Adrenal gland (tissue), 12 donors: ENCODE measurements around the gene MYT1. TPM values are rescaled to one million over a fixed set of nuclear protein-coding genes. Genes with fewer than 3 reads are reported as not detected.
"Not testable (repeated sequence)": the region's sequence is repeated elsewhere in the genome, so short reads cannot be mapped to it uniquely, and the experiment has no call there.

ENCODE experiments used
- DNase-seq, 7 donors: peaks; one replicate each; pipeline ENCODE4 v3.0.0-alpha.2; 2019 to 2020
- H3K27ac ChIP-seq, 5 donors: fragments of 200-600 bp; sonication (generic) in 4 of 5; 1 replicate in 3 of 5; 2 replicates in 2 of 5; pipeline versions ENCODE4 v1.5.1 to v1.8.0; 2016 to 2020; ENCODE audit warnings: mild to moderate bottlenecking in 1 of 5
- H3K27me3 ChIP-seq: fragments of 200-600 bp; 2 replicates; pipeline ENCODE4 v1.8.0; 2021
- H3K36me3 ChIP-seq, 2 donors: fragments of 200-600 bp; replicated peaks in 1 of 2; 1 replicate in 1 of 2; 2 replicates in 1 of 2; pipeline versions ENCODE4 v1.5.1 to v1.8.0; 2018 to 2022
- H3K4me1 ChIP-seq, 2 donors: fragments of 200-600 bp; replicated peaks in 1 of 2; 1 replicate in 1 of 2; 2 replicates in 1 of 2; pipeline versions ENCODE4 v1.5.1 to v1.8.0; 2018 to 2021
- H3K4me3 ChIP-seq, 4 donors: fragments of 200-600 bp; sonication (generic) in 3 of 4; one replicate each; pipeline ENCODE4 v1.5.1; 2016 to 2018
- H3K9me3 ChIP-seq, 3 donors: fragments of 200-600 bp; sonication (generic) in 1 of 3; replicated peaks in 1 of 3; 1 replicate in 2 of 3; 2 replicates in 1 of 3; pipeline versions ENCODE4 v1.5.1 to v1.8.0; 2016 to 2021
- CTCF ChIP-seq, 6 experiments: fragments of 450-650 bp in 4 of 6; fragments of 200-600 bp in 2 of 6; sonication (generic) in 1 of 6; IDR thresholded peaks; 1 replicate in 5 of 6; 2 replicates in 1 of 6; pipeline versions ENCODE4 v1.5.1 to v1.8.0; 2016 to 2021; ENCODE audit warnings: antibody characterized with exemption in 6 of 6, mild to moderate bottlenecking in 2 of 6, moderate library complexity in 1 of 6
- POLR2A ChIP-seq, 2 donors: fragments of 450-650 bp; IDR thresholded peaks; one replicate each; pipeline ENCODE4 v1.6.1; 2017; ENCODE audit warnings: antibody characterized with exemption in 2 of 2, mild to moderate bottlenecking in 2 of 2, moderate library complexity in 1 of 2
- WGBS, 4 donors: extraction: QIAGEN DNeasy Blood & Tissue Kit in 2 of 4; methylation state at CpG; one replicate each; pipeline versions ENCODE4 v1.1.5 to v1.1.7; 2013 to 2017; 5-methylcytosine and 5-hydroxymethylcytosine counted together
- intact Hi-C, 2 donors: fragments of 100-400 bp; cut with DNase I; formaldehyde crosslinking; loops; one replicate each; pipeline versions ENCODE4 v1.14.1 to v1.15.0; 2022 to 2023
- polyA plus RNA-seq, 3 donors: library from polyadenylated mRNA; stranded (reverse); fragments of 200-250 nt in 2 of 3; fragments of 350-450 nt in 1 of 3; fragmentation: Illumina TruSeq in 1 of 3; extraction: RNeasy Lipid Tissue Mini Kit (QIAGEN cat#74804) in 1 of 3; gene quantifications; one replicate each; pipeline ENCODE4 v1.2.3, GENCODE V29; 2013 to 2014
- total RNA-seq, 9 donors: library from RNA; depleted of rRNA in 4 of 9; stranded (reverse); fragments of >200 nt in 4 of 9; fragments of 120-200 nt in 1 of 9; fragmentation: NEBNext Ultra II Directional in 1 of 9; extraction: Animal tissue kit (Norgen Biotek cat#: 25700) in 1 of 9; gene quantifications; one replicate each; pipeline versions ENCODE4 v1.1.0 to v1.2.4, GENCODE V29; 2013 to 2023
- donor health status: healthy with polysubstance abuse.
- donor health status: Bipolar disorder and iron deficiency.
- donor health status: DM: yes; HTN: yes; CAD: no.
- donor health status: DM: no; HTN: no; CAD: no.
- donor health status: DM: no; HTN: no; CAD: no.
- donor health status: DM: yes; HTN: yes; CAD: no.

MYT1 gene
- total and polyA plus RNA-seq, 12 donors, result 0.61 to 8.5 (median 2.7) TPM

GRCh38 chr20:64177384-64177783, 13.1 kb downstream of the MYT1 start:
- no peaks in the 10 kb centered on the region for H3K4me1 ChIP-seq
- H3K4me3 ChIP-seq, result no peak overlapping the region
- no peaks in the 10 kb centered on the region for H3K9me3 ChIP-seq
- no peaks in the 10 kb centered on the region for H3K36me3 ChIP-seq
- no peak overlapping the region for H3K27ac ChIP-seq
- intact Hi-C loops, result no loop called here
- TF ChIP-seq CTCF (IDR thresholded peaks at IDR 0.05) (no peak), POLR2A (IDR thresholded peaks at IDR 0.05) (no peak)
- H3K27me3 ChIP-seq, result no peaks in the 10 kb centered on the region
- no peak for DNase-seq
- 21 to 55% (median 35%) methylated on average over 5 to 8 of the region's 8 CpGs for WGBS, 4 donors

GRCh38 chr20:64177787-64178186, 13.5 kb downstream of the MYT1 start:
- no peaks in the 10 kb centered on the region for H3K9me3 ChIP-seq
- H3K4me1 ChIP-seq, result no peaks in the 10 kb centered on the region
- no peaks in the 10 kb centered on the region for H3K36me3 ChIP-seq
- H3K27me3 ChIP-seq, result no peaks in the 10 kb centered on the region
- DNase-seq, result no peak
- intact Hi-C loops, result no loop called here
- no peak overlapping the region for H3K27ac ChIP-seq
- no peak for TF ChIP-seq CTCF (IDR thresholded peaks at IDR 0.05)
- no peak for TF ChIP-seq POLR2A (IDR thresholded peaks at IDR 0.05)
- 86 to 95% (median 90%) methylated on average over 3 to 4 of the region's 4 CpGs for WGBS, 4 donors
- H3K4me3 ChIP-seq, result no peak overlapping the region

- H3K27ac ChIP-seq, H3K27me3 ChIP-seq, DNase-seq, H3K36me3 ChIP-seq, H3K9me3 ChIP-seq, H3K4me1 ChIP-seq, intact Hi-C loops, H3K4me3 ChIP-seq: not testable (repeated sequence)
- WGBS, 4 donors, result 89 to 92% (median 91%) methylated on average over 18 to 20 of the region's 20 CpGs
Measured at GRCh38 chr20:64178925-64179324, 14.7 kb downstream of the MYT1 start.

- WGBS, 4 donors, result 86 to 96% (median 90%) methylated on average over 6 of the region's 6 CpGs
- H3K9me3 ChIP-seq, result no peaks in the 10 kb centered on the region
- H3K36me3 ChIP-seq, result no peaks in the 10 kb centered on the region
- no peak overlapping the region for H3K4me3 ChIP-seq
- no peaks in the 10 kb centered on the region for H3K27me3 ChIP-seq
- DNase-seq, result no peak
- TF ChIP-seq CTCF (IDR thresholded peaks at IDR 0.05), result no peak
- no peak for TF ChIP-seq POLR2A (IDR thresholded peaks at IDR 0.05)
- no peaks in the 10 kb centered on the region for H3K4me1 ChIP-seq
- no peak overlapping the region for H3K27ac ChIP-seq
- intact Hi-C loops, result no loop called here
Measured at GRCh38 chr20:64179805-64180204, 15.6 kb downstream of the MYT1 start.

- intact Hi-C loops, result no loop called here
- no peak overlapping the region for H3K4me3 ChIP-seq
- H3K9me3 ChIP-seq, result no peaks in the 10 kb centered on the region
- DNase-seq, result no peak
- H3K27ac ChIP-seq, result no peak overlapping the region
- H3K4me1 ChIP-seq, result no peaks in the 10 kb centered on the region
- 79 to 83% (median 82%) methylated on average over 7 of the region's 7 CpGs for WGBS, 4 donors
- TF ChIP-seq CTCF (IDR thresholded peaks at IDR 0.05) (no peak), POLR2A (IDR thresholded peaks at IDR 0.05) (no peak)
- H3K36me3 ChIP-seq, result no peaks in the 10 kb centered on the region
- H3K27me3 ChIP-seq, result no peaks in the 10 kb centered on the region
Measured at GRCh38 chr20:64180673-64181072, 16.4 kb downstream of the MYT1 start.
